ENCODE results near the gene LRRC47.

The LRRC47 gene

DNA sequence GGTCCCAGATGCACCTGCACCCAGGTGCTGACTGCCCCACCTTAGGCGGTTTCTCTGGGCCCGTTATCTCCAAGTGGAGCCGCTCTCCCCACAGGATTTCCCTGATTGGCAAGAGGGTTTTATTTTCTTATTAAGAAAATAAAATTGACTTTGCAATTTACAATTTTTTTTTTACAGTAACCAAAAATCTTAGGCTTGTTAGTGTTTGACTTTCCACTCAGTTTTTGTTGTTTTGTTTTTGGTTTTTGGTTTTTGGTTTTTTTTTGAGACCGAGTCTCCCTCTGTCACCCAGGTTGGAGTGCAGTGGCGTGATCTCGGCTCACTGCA lies 48.8 kb downstream of the LRRC47 start:
- DNase-seq (ENCODE audit: low spot score), result no peak

DNA sequence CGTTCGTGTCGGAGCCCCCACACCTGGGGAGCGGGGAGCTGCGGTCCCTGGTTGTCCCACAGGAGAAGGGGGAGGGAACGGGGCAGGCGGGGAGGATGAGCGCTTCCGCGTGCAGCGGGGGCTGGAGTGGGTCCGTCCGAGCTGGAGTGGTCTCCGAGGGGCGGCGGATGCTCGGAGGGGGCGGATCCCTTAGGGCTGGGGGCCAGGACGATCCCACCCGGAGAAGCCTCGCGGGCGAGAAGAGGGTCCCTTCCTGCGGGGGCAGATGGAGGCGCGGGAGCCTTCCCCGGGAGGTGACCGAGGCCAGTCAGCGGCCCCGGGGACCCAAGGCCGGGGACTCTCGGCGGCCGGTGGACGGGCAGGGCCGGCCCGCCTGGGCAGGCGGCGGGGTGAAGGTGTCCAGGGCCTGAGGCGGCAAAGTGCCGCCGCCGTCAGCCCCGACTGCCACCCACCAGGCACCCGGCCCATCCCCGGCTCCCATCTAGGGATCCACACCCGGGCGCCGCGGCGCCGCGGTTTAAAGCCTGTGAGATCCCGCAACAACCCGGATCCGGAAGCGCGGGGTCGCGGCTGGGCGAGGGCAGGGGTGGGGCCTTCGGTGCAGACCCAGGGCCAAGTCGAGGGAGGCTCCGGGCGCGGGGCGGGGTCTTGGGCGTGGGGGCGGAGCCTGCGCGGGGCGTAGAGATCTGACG lies 49.3 kb downstream of the LRRC47 start:
- DNase-seq (ENCODE audit: low spot score), result peak; percentile 89

DNA sequence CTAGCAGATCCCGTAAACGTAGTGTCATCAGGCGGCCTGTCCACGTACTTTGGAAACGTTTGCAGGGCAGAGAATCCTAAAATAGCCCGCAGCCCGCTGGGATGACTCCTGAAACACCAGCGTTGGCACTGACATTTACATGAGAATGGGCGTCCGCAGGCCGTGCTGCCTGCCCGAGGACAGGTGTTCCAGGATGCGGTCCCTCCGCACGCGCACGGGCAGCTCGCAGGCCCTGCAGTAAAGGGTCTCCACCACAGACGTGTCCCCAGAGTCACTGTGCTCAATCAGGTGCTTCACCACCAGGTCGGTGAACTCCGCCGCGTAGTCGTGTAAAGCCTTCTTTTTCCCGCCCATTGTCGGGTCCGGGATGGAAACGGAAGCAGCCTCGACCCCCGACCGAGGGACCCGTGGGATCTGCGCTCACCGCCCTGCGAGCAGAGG lies 49.9 kb downstream of the LRRC47 start:
- DNase-seq (ENCODE audit: low spot score), result peak; percentile 35

DNA sequence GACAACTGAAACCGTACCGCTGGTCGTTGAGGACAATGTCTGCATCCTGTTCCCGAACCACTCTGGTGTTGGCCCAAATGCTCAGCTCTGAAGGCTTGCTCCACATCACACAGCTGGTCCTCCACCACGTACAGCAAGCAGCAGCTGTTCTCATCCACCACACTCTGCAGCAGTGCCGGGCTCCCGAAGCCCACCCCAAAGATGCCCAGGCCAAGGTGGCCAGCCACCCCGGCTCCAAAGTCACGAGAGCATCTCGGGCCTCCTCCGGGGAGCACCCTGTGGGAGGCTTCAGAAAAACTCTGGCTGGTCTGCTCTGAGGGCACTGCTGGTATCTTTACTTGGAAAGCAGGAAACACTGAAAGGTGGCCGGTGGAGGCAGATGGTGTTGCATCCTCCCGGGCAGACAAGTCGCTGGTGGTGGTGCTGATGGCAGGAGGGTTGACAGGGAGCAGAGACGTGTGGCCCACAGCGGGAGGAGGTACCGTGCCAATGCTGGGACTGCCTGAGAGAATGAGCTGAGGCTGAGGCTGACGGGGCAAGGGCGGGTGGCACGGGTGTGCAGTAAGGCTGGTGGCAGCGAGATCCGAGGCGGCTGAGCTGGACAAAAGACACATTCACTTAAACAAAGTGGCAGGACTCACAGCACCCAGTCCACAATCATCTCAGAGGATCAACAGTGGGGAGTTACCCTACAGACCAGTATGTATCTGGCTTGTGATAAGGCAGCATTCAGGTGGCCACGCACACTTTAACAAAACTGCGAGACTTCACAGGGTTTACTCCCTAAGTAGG lies 50.5 kb downstream of the LRRC47 start:
- peak; percentile 79 for DNase-seq (ENCODE audit: low spot score)

DNA sequence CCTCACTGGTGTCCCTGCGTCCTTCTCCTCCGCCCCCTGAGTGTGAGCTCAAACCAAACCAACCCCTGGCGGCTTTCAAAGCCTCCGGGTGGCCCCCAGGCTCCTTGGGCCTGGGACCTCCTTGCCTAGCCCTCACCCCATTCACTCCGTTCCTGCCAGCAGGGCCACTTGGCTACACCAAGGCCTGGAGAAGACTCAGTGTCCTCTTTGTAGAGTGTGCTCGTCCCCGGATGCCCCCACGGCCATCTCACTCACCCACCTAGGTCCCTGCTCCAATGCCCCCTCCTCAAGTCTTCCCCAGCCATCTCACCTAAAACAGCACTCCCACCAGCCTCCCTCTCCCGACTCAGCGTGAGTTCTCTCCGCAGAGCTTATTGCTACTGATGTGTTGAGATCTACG lies 51.2 kb downstream of the LRRC47 start:
- no peak for DNase-seq (ENCODE audit: low spot score)

DNA sequence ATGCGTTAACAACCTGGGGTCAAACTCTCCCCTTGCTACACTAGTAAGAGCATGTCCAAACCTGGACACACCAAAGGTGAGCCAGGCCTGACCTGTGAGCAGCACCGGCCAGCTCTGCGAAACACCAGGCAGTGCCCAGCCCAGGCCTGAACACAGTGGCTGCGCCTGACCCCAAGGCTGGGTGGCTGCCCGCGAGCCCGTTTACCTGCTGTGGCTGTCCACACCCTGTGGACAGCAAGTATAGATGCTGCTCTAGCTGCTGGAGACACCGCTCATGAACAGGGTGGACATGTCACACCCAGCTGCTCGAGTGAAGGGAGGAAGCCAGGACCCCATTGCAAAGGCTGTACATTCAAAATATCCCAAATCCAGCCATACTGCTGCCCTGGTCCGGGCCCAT lies 51.7 kb downstream of the LRRC47 start:
- DNase-seq (ENCODE audit: low spot score), result no peak

DNA sequence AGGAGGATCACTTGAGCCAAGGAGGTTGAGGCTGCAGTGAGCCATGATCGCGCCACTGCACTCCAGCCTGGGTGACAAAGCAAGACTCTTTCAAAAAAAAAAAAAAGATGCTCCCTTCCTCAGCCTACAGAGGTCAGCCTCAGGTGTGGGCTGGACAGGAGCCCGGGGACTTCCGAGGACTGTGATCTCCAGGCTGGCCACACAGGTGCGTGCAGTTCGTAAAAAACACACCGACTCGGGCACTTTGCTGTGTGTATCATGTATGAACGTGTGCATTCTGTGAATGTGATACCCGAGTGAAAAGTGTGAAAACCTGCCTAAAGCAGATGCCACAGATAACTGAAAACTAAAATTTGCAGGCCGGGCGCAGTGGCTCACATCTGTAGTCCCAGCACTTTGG lies 52.5 kb downstream of the LRRC47 start:
- no peak for DNase-seq (ENCODE audit: low spot score)

DNA sequence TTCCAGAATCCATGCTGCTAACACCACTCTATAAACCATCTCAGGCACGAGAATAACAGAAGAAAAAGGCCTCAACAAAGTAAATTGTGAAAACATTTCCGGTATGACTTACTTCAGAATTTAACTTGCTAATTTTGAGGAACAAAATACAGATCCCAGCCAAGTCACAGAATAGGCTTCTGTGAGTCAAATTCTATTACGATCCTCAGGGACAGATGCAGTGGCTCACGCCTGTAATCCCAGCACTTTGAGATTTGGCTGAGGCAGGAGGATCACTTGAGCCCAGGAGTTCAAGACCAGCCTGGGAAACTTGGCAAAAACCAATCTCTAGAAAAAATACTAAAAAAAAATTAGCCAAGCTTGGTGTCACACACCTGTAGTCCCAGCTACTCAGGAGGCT lies 52.9 kb downstream of the LRRC47 start:
- no peak for DNase-seq (ENCODE audit: low spot score)

DNA sequence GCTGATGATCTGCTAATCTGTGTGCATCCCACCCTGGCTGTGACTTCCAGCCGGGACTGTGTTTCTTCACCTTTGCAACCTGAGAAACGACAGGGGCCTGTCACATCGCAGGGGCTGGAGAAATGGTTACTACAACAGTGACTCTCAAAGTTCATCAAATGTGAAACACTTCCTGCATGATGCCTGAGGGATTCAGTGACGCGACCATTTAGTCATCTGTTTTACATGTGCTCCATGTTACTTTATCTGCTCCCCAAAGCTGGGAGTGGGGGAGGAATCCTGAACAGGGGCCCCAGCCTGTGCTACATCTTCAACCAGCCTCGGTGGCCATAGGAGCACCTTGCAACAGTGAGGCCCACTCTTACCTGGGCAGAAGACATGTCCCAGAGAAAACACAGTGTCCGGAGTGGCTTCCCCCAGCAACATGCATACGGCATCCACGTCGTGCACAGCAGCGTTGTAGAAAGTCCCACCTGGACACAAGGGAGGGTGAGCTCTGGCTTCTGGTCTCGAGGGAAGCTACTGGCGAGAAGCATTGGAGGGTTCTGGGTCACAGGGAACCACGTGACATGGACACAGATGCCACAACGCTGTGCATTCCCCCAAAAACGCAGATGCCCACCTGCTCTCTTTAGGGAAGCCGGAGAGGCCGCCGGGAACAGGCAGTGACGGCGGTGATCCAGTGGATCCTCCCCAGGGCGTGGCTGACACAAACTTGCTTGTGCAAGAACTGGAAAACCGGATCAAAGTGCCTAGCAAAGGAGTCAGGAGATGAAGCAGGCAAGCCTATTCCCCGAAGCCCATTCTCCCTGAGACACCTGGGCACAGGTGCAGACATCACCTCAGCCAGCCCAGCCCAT lies 53.6 kb downstream of the LRRC47 start:
- no peak for DNase-seq (ENCODE audit: low spot score)

DNA sequence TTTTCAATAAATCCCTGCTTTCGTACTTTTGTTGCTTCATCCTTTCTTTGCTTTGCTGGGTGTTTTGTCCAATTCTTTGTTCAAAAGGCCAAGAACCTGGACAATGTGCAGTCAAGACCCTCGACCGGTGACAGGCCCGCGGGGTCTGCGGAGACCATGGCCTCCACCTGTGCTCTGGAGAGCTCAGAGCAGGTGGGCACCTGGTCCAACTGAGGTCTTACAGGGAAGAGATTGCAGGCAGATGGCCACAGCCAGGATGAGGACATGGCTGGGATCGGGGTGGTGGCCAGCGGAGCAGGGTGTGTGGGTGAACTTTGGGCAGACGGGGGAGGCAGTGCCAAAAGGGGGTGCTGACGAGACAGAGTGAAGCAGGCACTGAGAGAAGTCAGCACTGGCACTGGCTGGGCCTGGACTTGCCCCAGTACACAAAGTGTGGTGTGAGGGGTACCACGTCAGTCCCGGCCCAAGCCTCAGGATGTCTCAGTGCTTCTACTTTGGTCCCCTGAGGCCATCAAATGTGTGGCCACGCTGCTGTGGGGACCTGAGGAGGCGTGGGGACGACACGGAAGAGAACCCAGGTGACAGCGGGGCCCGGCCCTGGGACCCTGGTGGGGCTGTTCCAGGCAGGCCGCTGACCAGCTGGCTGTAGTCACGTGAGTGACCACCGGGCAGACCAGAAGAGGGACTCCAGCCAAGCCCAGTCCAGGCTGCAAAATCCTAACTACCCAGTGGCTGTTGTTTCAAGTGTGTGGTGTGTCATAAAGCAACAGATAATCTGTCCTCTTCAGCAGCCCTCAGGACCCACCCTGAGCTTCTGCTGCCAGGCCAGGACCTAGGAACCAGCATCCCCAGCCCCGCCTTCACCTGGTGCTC lies 54.5 kb downstream of the LRRC47 start:
- DNase-seq (ENCODE audit: low spot score), result no peak

DNA sequence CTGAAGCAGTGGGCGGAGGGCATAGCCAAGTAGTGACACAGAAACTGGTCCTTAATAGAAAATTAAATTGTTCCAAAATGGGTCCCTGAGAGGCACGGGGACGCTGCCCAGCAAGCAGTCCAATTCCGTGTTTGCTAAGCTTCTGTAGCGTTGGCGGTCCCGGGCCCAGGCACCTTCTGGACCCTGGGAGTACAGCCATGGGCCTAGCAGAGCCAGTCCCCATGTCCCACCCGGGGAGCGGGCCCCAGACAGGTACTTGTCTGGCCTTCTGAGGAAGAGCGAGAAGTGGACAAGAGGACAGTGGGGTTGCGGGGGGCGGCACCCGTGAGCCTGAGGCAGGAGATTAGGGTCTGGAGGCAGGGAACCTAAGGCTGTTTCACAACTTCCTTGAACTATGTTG lies 55.5 kb downstream of the LRRC47 start:
- no peak for DNase-seq (ENCODE audit: low spot score)

DNA sequence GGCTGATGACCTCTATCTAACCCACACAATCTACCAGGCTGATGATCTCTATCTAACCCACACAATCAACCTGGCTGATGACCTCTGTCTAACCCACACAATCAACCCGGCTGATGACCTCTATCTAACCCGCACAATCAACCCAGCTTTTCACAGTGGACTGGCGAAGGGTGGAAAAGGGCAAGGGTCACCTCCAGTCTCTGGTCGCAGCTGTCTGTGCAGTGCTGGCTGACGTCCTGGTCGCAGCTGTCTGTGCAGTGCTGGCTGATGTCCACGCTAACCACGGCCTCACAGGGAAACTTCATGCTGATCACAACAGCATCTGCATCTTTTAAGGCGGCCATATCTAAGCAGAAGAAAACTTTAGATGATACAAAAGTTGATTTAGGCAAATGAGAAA lies 56.3 kb downstream of the LRRC47 start:
- no peak for DNase-seq (ENCODE audit: low spot score)

DNA sequence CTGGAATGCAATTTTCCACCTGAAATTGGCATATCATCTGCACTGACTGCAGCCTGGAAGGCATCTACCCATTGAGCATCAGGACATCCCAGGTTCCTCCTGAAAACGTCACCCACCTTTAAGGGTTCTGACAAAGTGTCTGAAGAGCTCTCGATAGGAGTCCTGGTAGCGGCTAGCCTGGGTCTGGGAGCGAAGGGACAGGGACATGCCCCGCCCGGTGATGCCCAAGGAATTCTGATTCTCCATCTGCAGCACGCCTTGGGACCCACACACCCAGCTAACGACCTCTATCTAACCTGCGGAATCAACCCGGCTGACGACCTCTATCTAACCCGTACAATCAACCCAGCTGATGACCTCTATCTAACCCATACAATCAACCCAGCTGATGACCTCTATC lies 57.4 kb downstream of the LRRC47 start:
- no peak for DNase-seq (ENCODE audit: low spot score)

DNA sequence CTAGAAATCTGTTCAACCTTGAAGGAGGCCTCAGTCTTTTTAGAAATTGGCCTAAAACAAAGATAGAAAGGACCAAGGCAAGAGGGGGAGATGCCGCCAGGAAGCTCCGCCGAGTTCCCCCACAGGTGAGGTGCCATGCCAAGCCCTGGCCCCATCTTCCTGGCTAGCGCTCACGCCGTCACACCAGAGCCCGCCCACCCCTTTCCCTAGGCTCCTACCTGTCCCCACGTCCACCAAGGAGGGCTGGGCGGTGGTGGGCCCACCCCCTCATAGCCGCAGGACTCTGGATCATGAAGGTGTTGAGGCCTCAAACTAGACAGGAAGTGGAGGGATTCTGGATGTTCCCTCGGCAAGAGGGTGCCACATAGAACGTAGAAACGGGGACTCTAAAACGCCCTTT lies 59.6 kb downstream of the LRRC47 start:
- no peak for DNase-seq (ENCODE audit: low spot score)

DNA sequence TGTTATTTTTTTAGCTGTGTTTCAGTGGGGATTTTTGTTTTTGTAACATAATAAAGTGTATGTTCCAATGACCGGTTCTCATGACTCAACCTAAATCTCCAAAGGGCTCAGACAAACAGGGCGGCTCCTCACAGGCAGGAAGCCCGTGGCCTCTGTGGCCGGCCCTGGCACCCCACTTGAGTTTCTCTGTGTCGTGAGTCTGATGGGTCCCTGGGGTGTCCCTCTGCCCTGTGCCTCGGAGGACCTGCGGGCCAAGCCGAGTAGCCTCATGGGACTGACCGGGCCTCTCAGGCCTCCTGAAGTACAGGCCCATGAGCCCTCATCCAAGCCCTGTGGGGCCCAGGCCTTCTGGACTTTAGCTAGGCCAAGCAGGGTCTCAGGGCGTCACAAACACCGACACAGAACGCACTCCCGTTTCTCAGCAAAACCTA lies 60.2 kb downstream of the LRRC47 start:
- DNase-seq (ENCODE audit: low spot score), result no peak

DNA sequence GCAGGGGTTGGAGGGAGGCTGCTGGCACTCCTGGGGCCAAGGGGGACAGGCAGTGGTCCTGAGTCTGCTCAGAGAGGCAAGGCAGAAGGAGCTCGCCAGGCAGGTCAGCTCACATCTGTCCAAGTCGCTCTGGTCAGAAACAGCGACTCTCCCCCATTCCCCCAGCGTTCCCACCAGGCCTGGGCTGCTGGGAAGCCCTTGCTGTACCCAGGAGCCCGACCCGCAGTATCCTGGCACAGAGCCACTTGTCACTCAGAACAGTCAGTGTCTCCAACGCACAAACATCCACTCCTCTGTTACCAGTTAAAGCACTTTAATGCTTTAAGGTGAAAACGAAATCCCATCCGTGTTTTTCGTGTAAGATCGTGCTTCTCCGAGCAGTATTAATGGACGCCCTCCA lies 60.6 kb downstream of the LRRC47 start:
- no peak for DNase-seq (ENCODE audit: low spot score)

DNA sequence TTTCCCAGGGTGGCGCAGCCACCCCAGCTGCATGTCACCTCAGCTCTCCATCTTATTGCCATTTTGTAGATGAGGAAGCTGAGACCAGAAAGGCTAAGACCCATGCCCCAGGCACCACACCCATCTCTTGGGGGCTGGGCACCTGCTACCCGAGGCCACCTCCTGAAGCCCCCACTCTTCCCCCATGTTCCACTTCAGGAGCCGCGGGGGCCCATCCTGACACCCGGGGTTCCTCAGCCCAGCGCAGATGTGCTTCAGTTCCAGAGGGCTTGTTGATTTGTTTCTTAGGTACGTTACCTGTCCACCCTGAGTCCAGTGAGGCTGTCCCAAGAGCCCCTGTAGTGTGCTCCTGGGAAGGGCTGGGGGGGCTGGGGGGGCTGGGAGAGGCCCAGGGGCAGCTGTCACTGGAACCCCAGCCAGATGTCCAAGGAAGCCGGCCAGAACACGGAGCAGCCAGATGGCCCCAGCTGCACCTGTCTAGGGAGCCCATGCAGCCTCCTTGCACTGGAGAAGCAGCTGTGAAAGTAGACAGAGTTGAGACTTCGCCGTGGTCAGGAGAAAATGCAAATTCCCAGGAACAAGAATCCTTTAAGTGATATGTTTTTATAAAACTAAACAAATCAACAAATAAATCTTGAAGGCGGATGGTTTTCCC lies 61.1 kb downstream of the LRRC47 start:
- no peak for DNase-seq (ENCODE audit: low spot score)

DNA sequence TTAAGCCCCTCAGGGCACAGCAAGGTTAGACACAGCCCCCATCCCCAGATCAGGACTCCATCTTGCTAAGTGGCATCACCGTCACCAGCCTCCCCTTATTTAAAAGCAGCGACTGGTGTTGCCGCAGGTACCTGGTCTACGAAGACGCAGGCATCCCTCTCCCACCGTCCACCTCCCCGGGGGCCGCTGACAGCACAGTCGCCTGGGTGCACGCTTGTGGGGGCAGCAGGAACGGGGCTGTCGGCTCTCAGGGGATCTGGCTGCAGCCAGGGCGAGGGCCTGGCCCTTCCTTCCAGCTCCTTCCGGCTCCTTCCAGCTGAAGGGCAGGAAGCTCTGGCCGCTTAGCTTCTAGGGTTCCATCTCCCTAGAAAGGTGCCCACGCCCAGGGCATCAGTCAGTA lies 61.7 kb downstream of the LRRC47 start:
- DNase-seq (ENCODE audit: low spot score), result no peak

DNA sequence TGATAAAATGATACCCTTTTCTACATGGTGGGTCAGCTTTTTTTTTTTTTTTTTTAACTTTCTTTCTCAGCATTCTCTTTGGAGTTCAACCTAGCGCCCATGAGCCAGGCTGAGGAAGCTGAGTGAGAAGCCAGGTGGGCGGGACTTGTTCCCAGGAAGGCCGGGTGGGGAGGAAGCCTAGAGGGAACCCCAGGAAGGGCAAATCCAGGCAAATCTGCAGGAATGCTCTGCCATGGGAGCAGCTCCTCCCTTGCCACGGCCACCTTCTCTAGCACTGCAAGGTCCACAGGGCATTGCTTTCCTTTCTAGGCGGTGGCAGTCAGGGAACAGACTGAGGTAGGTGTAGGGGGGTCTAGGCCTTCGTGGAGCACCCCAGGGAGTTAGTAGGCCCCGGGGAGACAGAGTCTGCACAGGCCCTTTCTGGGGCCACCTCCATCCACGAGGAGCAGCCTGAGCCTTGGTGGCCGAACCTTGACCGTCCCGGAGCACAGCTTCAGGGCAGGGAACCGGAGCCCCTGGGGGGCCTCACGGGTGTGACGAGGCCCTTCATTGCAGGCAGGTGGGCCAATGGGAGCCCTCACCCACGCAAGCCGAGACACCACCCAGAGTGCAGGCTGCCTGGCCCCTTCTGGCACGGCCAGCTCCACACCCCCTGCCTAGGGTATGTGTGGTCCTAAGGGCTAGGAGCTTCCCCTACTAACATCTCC lies 62.3 kb downstream of the LRRC47 start:
- no peak for DNase-seq (ENCODE audit: low spot score)

DNA sequence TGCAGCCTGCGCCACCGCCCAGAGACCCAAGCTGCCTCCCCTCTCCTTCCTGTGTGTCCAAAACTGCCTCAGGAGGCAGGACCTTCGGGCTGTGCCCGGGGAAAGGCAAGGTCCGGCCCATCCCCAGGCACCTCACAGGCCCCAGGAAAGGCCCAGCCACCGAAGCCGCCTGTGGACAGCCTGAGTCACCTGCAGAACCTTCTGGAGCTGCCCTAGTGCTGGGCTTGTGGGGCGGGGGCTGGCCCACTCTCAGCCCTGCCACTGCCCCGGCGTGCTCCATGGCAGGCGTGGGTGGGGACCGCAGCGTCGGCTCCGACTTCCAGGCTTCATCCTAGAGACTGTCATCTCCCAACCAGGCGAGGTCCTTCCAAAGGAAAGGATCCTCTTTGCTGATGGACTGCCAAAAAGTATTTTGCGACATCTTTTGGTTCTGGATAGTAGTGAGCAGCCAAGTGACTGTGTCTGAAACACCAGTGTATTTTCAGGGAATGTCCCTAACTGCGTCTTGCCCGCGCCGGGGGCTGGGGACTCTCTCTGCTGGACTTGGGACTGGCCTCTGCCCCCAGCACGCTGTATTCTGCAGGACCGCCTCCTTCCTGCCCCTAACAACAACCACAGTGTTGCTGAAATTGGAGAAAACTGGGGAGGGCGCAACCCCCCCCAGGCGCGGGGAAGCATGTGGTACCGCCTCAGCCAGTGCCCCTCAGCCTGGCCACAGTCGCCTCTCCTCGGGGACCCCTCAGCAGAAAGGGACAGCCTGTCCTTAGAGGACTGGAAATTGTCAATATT lies 63.0 kb downstream of the LRRC47 start:
- DNase-seq (ENCODE audit: low spot score), result no peak

All from cerebellar cortex (tissue), 1 donor.